K562 (cell line): ENCODE measurements around the gene CHCHD6. TPM values are rescaled to one million over a fixed set of nuclear protein-coding genes. Genes with fewer than 3 reads are reported as not detected.

Experiments used
- ATAC-seq: fragments of 200-7000 bp; cut with Tn5 transposase; 3 replicates; pipeline ENCODE4 v1.9.1; 2020; ENCODE audit warnings: moderate library complexity
- BruUV-seq: library from RNA; stranded (reverse); fragments of 400-500 nt; replicated peaks from 2 replicates; lab custom pipeline; 2021; lab: Mats Ljungman, UMichigan
- CTCF ChIA-PET: fragments of 300-600 bp; formaldehyde crosslinking; extraction: SDS; loops from one replicate; lab custom pipeline; 2021; ENCODE audit warnings: low intra/inter-chr PET ratio; lab: Yijun Ruan, JAX
- POLR2A ChIA-PET: fragments of 300-600, 350-650 bp; sonication (Branson Sonifier 250); formaldehyde crosslinking; extraction: SDS; loops from one replicate; lab custom pipeline; 2021; ENCODE audit warnings: antibody characterized with exemption, inconsistent platforms; lab: Yijun Ruan, JAX
- DNase-seq, 4 experiments: peaks; one replicate each; pipeline versions ENCODE4 v3.0.0 to v3.0.0-alpha.2; 2011 to 2018; ENCODE audit warnings: low spot score in 3 of 4, mixed read lengths in 3 of 4; ENCODE audit errors: extremely low read depth in 1 of 4
- FAIRE-seq: peaks from 2 replicates; lab custom pipeline; 2011; peaks lifted over from hg19 to GRCh38; lab: Jason Lieb, UNC
- H2AFZ ChIP-seq: 2 replicates; pipeline ENCODE4 v1.6.0; 2011; ENCODE audit warnings: low read depth, low read length, control low read depth, inconsistent platforms
- H3K27ac ChIP-seq: fragments of 200-600 bp; 3 replicates; pipeline ENCODE4 v1.8.0; 2011; ENCODE audit warnings: low read depth, mild to moderate bottlenecking, control low read depth, inconsistent platforms, low read length, moderate library complexity, mixed read lengths; ENCODE audit errors: extremely low read depth
- H3K27me3 ChIP-seq, 2 experiments: fragments of 300-600 bp in 1 of 2; 2 replicates in 1 of 2; 3 replicates in 1 of 2; pipeline versions ENCODE4 v1.6.0 to v1.8.0; 2011; ENCODE audit warnings: inconsistent platforms in 2 of 2, low read length in 2 of 2, mild to moderate bottlenecking in 1 of 2, mixed read lengths in 1 of 2, moderate library complexity in 1 of 2; ENCODE audit not compliant: control insufficient read depth in 2 of 2, insufficient read depth in 2 of 2
- H3K36me3 ChIP-seq: fragments of 300-600 bp; 3 replicates; pipeline ENCODE4 v1.8.0; 2011; ENCODE audit warnings: mild to moderate bottlenecking, low read length, inconsistent platforms; ENCODE audit not compliant: control insufficient read depth, insufficient read depth
- H3K4me1 ChIP-seq, 2 experiments: fragments of 200-600 bp in 1 of 2; replicated peaks in 1 of 2; 2 replicates in 1 of 2; 3 replicates in 1 of 2; pipeline versions ENCODE4 v1.5.1 to v1.8.0; 2011; ENCODE audit warnings: inconsistent platforms in 2 of 2, low read length in 2 of 2, mild to moderate bottlenecking in 1 of 2, mixed read lengths in 1 of 2, moderate library complexity in 1 of 2; ENCODE audit not compliant: control insufficient read depth in 2 of 2, insufficient read depth in 2 of 2
- H3K4me2 ChIP-seq: 2 replicates; pipeline ENCODE4 v1.6.1; 2011; ENCODE audit warnings: low read length, control low read depth, inconsistent platforms, mixed read lengths; ENCODE audit not compliant: insufficient read depth
- H3K4me3 ChIP-seq: fragments of 200-600 bp; sonication (generic), shearing (Covaris generic); 2 replicates; pipeline ENCODE4 v1.5.1; 2016; ENCODE audit warnings: control low read depth, inconsistent platforms
- H3K79me2 ChIP-seq: fragments of 200-600 bp; 3 replicates; pipeline ENCODE4 v1.8.0; 2011; ENCODE audit warnings: low read length, inconsistent platforms; ENCODE audit not compliant: control insufficient read depth, insufficient read depth
- H3K9ac ChIP-seq, 2 experiments: 2 replicates each; pipeline versions ENCODE4 v1.6.0 to v1.6.1; 2011; ENCODE audit warnings: low read depth in 2 of 2, low read length in 2 of 2, control low read depth in 1 of 2, inconsistent platforms in 1 of 2, mild to moderate bottlenecking in 1 of 2, mixed read lengths in 1 of 2; ENCODE audit not compliant: insufficient read depth in 1 of 2
- H3K9me1 ChIP-seq: one replicate; pipeline ENCODE4 v1.6.0; 2011; ENCODE audit warnings: inconsistent platforms, mild to moderate bottlenecking, low read length, moderate library complexity; ENCODE audit not compliant: control insufficient read depth, insufficient read depth
- H3K9me3 ChIP-seq: replicated peaks from 2 replicates; pipeline ENCODE4 v1.5.1; 2011; ENCODE audit warnings: low read depth, low read length, inconsistent platforms; ENCODE audit not compliant: control insufficient read depth, insufficient read depth
- H4K20me1 ChIP-seq: replicated peaks from 2 replicates; pipeline ENCODE4 v1.6.1; 2011; ENCODE audit warnings: low read length, inconsistent platforms, mixed read lengths; ENCODE audit not compliant: control insufficient read depth, insufficient read depth
- ATF7 ChIP-seq: fragments of 450-650 bp; IDR thresholded peaks from 2 replicates; pipeline ENCODE4 v1.7.1; 2014; ENCODE audit warnings: mild to moderate bottlenecking, moderate library complexity
- CGGBP1 ChIP-seq: fragments of 250-450 bp; sonication (Bioruptor Pico); IDR thresholded peaks from 2 replicates; pipeline ENCODE4 v1.9.0; 2021; ENCODE audit warnings: mild to moderate bottlenecking
- CREB5 ChIP-seq: fragments of 250-450 bp; sonication (Bioruptor Pico); IDR thresholded peaks from 2 replicates; pipeline ENCODE4 v1.5.0; 2020; ENCODE audit warnings: mild to moderate bottlenecking
- DLX4 ChIP-seq: fragments of 250-450 bp; sonication (Bioruptor Pico); IDR thresholded peaks from 2 replicates; pipeline ENCODE4 v1.6.1; 2021; ENCODE audit warnings: mild to moderate bottlenecking
- FOXA1 ChIP-seq: fragments of 450-650 bp; IDR thresholded peaks from 2 replicates; pipeline ENCODE4 v1.6.1; 2016; ENCODE audit warnings: mild to moderate bottlenecking, borderline replicate concordance
- HDAC8 ChIP-seq: fragments of 450-650 bp; IDR thresholded peaks from 2 replicates; pipeline ENCODE4 v1.6.1; 2016; ENCODE audit warnings: mild to moderate bottlenecking, missing genetic modification characterization, moderate library complexity, missing compliant biosample characterization
- HMG20A ChIP-seq: fragments of 450-650 bp; formaldehyde crosslinking; conservative IDR thresholded peaks from 2 replicates; pipeline ENCODE4 v1.4.0; 2020; ENCODE audit warnings: mild to moderate bottlenecking, mixed read lengths
- IRF2 ChIP-seq: sonication (generic); formaldehyde crosslinking; IDR thresholded peaks from 2 replicates; pipeline ENCODE4 v1.8.1; 2022; ENCODE audit warnings: mild to moderate bottlenecking, missing genetic modification reagents
- MED1 ChIP-seq: sonication (generic); formaldehyde crosslinking; IDR thresholded peaks from 2 replicates; pipeline ENCODE4 v1.8.1; 2023; ENCODE audit warnings: missing genetic modification reagents, borderline replicate concordance
- NCOA1 ChIP-seq: fragments of 450-650 bp; IDR thresholded peaks from 2 replicates; pipeline ENCODE4 v1.6.1; 2016; ENCODE audit warnings: low read depth
- NONO ChIP-seq, 2 experiments: fragments of 200-400 bp in 1 of 2; fragments of 450-650 bp in 1 of 2; formaldehyde crosslinking in 1 of 2; IDR thresholded peaks; 2 replicates each; pipeline ENCODE4 v1.6.1; 2017; ENCODE audit warnings: low read depth in 2 of 2, mild to moderate bottlenecking in 2 of 2, moderate library complexity in 2 of 2, low read length in 1 of 2
- PTTG1 ChIP-seq: fragments of 450-650 bp; IDR thresholded peaks from 2 replicates; pipeline ENCODE4 v1.6.1; 2016; ENCODE audit warnings: low read depth, mild to moderate bottlenecking, missing genetic modification characterization, missing compliant biosample characterization
- UBTF ChIP-seq, 2 experiments: IDR thresholded peaks; 2 replicates each; pipeline ENCODE4 v1.6.1; 2012; ENCODE audit warnings: improper control_type of control experiment in 2 of 2, low read depth in 2 of 2, low read length in 2 of 2, borderline replicate concordance in 1 of 2
- ZNF263 ChIP-seq: sonication (generic); formaldehyde crosslinking; IDR thresholded peaks from 2 replicates; pipeline ENCODE4 v1.8.0; 2022; ENCODE audit warnings: mild to moderate bottlenecking, missing genetic modification reagents, borderline replicate concordance
- ZNF347 ChIP-seq: fragments of 450-650 bp; formaldehyde crosslinking; IDR thresholded peaks from 2 replicates; pipeline ENCODE4 v1.4.0; 2020; ENCODE audit warnings: low read depth, mild to moderate bottlenecking, moderate library complexity
- ZNF354B ChIP-seq: fragments of 250-450 bp; sonication (Bioruptor Pico); IDR thresholded peaks from 2 replicates; pipeline ENCODE4 v1.4.0; 2020
- ZNF444 ChIP-seq: fragments of 250-450 bp; sonication (Bioruptor Pico); IDR thresholded peaks from 2 replicates; pipeline ENCODE4 v1.4.0; 2020; ENCODE audit warnings: mild to moderate bottlenecking, moderate library complexity
- ZNF511 ChIP-seq: sonication (generic); formaldehyde crosslinking; IDR thresholded peaks from 2 replicates; pipeline ENCODE4 v1.8.0; 2022; ENCODE audit warnings: mild to moderate bottlenecking, missing genetic modification reagents
- WGBS: fragments of 100-300 bp; shearing (Covaris generic); methylation state at CpG from one replicate; pipeline ENCODE4 v1.1.6; 2016; ENCODE audit warnings: low coverage, mixed read lengths; ENCODE audit not compliant: insufficient coverage; ENCODE audit errors: missing lambda C conversion rate; 5-methylcytosine and 5-hydroxymethylcytosine counted together
- in situ Hi-C: fragments of 300-500 bp; cut with MboI; formaldehyde crosslinking; loops from 4 replicates; pipeline ENCODE4 v1.15.0; 2018; ENCODE audit warnings: inconsistent platforms, mixed read lengths
- intact Hi-C: fragments of 100-400 bp; cut with micrococcal nuclease; formaldehyde crosslinking; loops from 2 replicates; pipeline ENCODE4 v1.14.2; 2022
- polyA plus RNA-seq, 8 experiments: library from polyadenylated mRNA; depleted of rRNA in 4 of 8; stranded (reverse) in 5 of 8; unstranded in 3 of 8; fragments of >200 nt; fragmentation: Nextera tagmentation in 2 of 8; fragmentation: Illumina TruSeq in 1 of 8; extraction: Ambion mirVana in 2 of 8; extraction: Trizol in 1 of 8; gene quantifications; 2 replicates each; pipeline versions ENCODE4 v1.2.1 to v1.2.3, GENCODE V29; 2011 to 2014; ENCODE audit warnings: inconsistent platforms in 1 of 8, missing spikeins in 1 of 8
- total RNA-seq, 7 experiments: library from RNA; depleted of rRNA in 6 of 7; stranded (reverse); fragments of >200 nt in 6 of 7; fragmentation: Illumina TruSeq in 2 of 7; extraction: Trizol in 2 of 7; gene quantifications; 2 replicates each; pipeline versions ENCODE4 v1.2.1 to v1.2.3, GENCODE V29; 2011 to 2021; ENCODE audit warnings: low replicate concordance in 1 of 7

CHCHD6 gene
- total and polyA plus RNA-seq, 9 of the 15 experiments (the other 6 are each of a cell fraction or from before 2014, with no cell fraction given), result 4.6 to 18.6 (median 10.9) TPM

GRCh38 chr3:126995254-126995780 is 291.3 kb downstream of the CHCHD6 start:
- no peak for ATAC-seq
- H3K4me2 ChIP-seq, result no peak overlapping the region
- peaks cover 3% of the 10 kb centered on the region for H3K9me1 ChIP-seq
- no peak for DNase-seq
- FAIRE-seq, result no peak
- in situ Hi-C loops (no loop called here), intact Hi-C loops (no loop called here)
- H2AFZ ChIP-seq, result no peak overlapping the region
- peaks cover 73% of the 10 kb centered on the region for H3K79me2 ChIP-seq
- peaks cover 29% of the 10 kb centered on the region; the same call in 1 of the 2 replicates for H4K20me1 ChIP-seq
- H3K9ac ChIP-seq, result peak overlapping the region in 1 of 2 experiments; percentile 35; a peak in 1 of 4 replicates
- H3K27ac ChIP-seq, result no peak overlapping the region
- ChIA-PET POLR2A (interaction anchor here (0.5 to 1.0 kb wide), 3 partner anchors 9 to 16 kb away, joined by 3 to 4 read pairs (median 3); no protein-coding TSS in a partner anchor), CTCF (no interaction called here)
- no TSS peak for BruUV-seq
- H3K36me3 ChIP-seq, result peaks cover 39% of the 10 kb centered on the region; the same call in 1 of the 3 replicates
- H3K4me3 ChIP-seq, result no peak overlapping the region
- no peaks in the 10 kb centered on the region for H3K27me3 ChIP-seq
- no peaks in the 10 kb centered on the region for H3K9me3 ChIP-seq
- WGBS, result 100% methylated on average over 5 of the region's 12 CpGs
- H3K4me1 ChIP-seq, result peaks cover 0 to 30% of the 10 kb centered on the region in 2 experiments; a peak in 1 of 5 replicates
- TF ChIP-seq CGGBP1, result no peak
- TF ChIP-seq ZNF347 (CRISPR knock-in tag), result no peak
- TF ChIP-seq PTTG1, result no peak
- TF ChIP-seq DLX4 (CRISPR knock-in tag), result no peak
- no peak for TF ChIP-seq ZNF444 (CRISPR knock-in tag)
- TF ChIP-seq HMG20A (CRISPR knock-in tag), result no peak
- TF ChIP-seq ZNF511, result no peak
- TF ChIP-seq IRF2 (CRISPR knock-in tag), result no peak
- TF ChIP-seq HDAC8 (tag), result no peak
- TF ChIP-seq NONO (IDR thresholded peaks at IDR 0.05; ENCODE audit: low read depth in 2 of 2, low read length in 1 of 2), result no peak
- no peak for TF ChIP-seq ATF7
- no peak for TF ChIP-seq MED1 (CRISPR knock-in tag)
- no peak for TF ChIP-seq ZNF354B (CRISPR knock-in tag)
- TF ChIP-seq NCOA1, result no peak
- TF ChIP-seq UBTF (IDR thresholded peaks at IDR 0.05; ENCODE audit: borderline replicate concordance in 1 of 2, low read depth in 2 of 2, low read length in 2 of 2), result no peak
- TF ChIP-seq FOXA1, result no peak
- no peak for TF ChIP-seq CREB5
- no peak for TF ChIP-seq ZNF263 (CRISPR knock-in tag)
